Naive B cell (primary cell): ENCODE measurements around the gene GDF7. TPM values are rescaled to one million over a fixed set of nuclear protein-coding genes. Genes with fewer than 3 reads are reported as not detected.

ENCODE experiments used
- ATAC-seq, 2 donors: fragments of 150-1000 bp; cut with Tn5 transposase; 2 replicates each; pipeline ENCODE4 v1.10.0; 2021; ENCODE audit warnings: low read depth in 2 of 2, mild to moderate bottlenecking in 2 of 2, moderate library complexity in 2 of 2
- DNase-seq: peaks from one replicate; pipeline ENCODE4 v3.0.0; 2022
- H3K27ac Mint-ChIP-seq, 6 donors: one replicate each; pipeline ENCODE4 v1.8.0; 2020 to 2022; ENCODE audit warnings: mild to moderate bottlenecking in 6 of 6, mixed read lengths in 6 of 6, moderate library complexity in 5 of 6, inconsistent platforms in 2 of 6
- H3K27me3 Mint-ChIP-seq, 3 donors: one replicate each; pipeline ENCODE4 v1.8.0; 2021 to 2022; ENCODE audit warnings: mixed read lengths in 3 of 3, mild to moderate bottlenecking in 1 of 3
- H3K36me3 Mint-ChIP-seq, 2 donors: one replicate each; pipeline ENCODE4 v1.8.0; 2020 to 2022; ENCODE audit warnings: mixed read lengths in 2 of 2, inconsistent platforms in 1 of 2, mild to moderate bottlenecking in 1 of 2
- H3K4me1 Mint-ChIP-seq, 3 donors: one replicate each; pipeline ENCODE4 v1.8.0; 2020 to 2022; ENCODE audit warnings: mixed read lengths in 3 of 3, inconsistent platforms in 1 of 3, mild to moderate bottlenecking in 1 of 3, moderate library complexity in 1 of 3
- H3K4me3 Mint-ChIP-seq, 8 donors: one replicate each; pipeline ENCODE4 v1.8.0; 2020 to 2022; ENCODE audit warnings: mild to moderate bottlenecking in 8 of 8, mixed read lengths in 8 of 8, moderate library complexity in 8 of 8, inconsistent platforms in 2 of 8
- H3K9me3 Mint-ChIP-seq, 7 donors: one replicate each; pipeline ENCODE4 v1.8.0; 2020 to 2022; ENCODE audit warnings: mixed read lengths in 7 of 7, mild to moderate bottlenecking in 5 of 7, inconsistent platforms in 2 of 7, moderate library complexity in 1 of 7
- polyA plus RNA-seq, 6 donors: library from polyadenylated mRNA; unstranded; fragments of 300-500 nt; fragmentation: Illumina TruSeq; gene quantifications; one replicate each; pipeline ENCODE4 v1.2.3, GENCODE V29; 2021; ENCODE audit warnings: low read depth in 6 of 6

Gene GDF7
- polyA plus RNA-seq, 6 donors from 2014 or later: 0.17 to 0.77 (median 0.34) TPM; not detected in 1

- peaks cover 16 to 32% (median 25%) of the 10 kb centered on the region in 3 donors for H3K4me1 Mint-ChIP-seq
- H3K27ac Mint-ChIP-seq: peak overlapping the region in 4 of 6 donors; percentile 6 to 74 (median 34)
- DNase-seq (no peak), ATAC-seq (no peak)
- no peak overlapping the region for H3K4me3 Mint-ChIP-seq
- H3K9me3 Mint-ChIP-seq: no peaks in the 10 kb centered on the region
- H3K36me3 Mint-ChIP-seq: peaks cover 0 to 28% of the 10 kb centered on the region in 2 donors
- H3K27me3 Mint-ChIP-seq: no peaks in the 10 kb centered on the region
These were observed 23.9 kb upstream of the GDF7 start for GRCh38 chr2:20643060-20643459.

- no peaks in the 10 kb centered on the region for H3K9me3 Mint-ChIP-seq
- no peak for DNase-seq
- peak overlapping the region in 5 of 6 donors; percentile 5 to 64 (median 20) for H3K27ac Mint-ChIP-seq
- no peak overlapping the region for H3K4me3 Mint-ChIP-seq
- H3K36me3 Mint-ChIP-seq: peaks cover 0 to 25% of the 10 kb centered on the region in 2 donors
- H3K4me1 Mint-ChIP-seq: peaks cover 23 to 39% (median 32%) of the 10 kb centered on the region in 3 donors
- H3K27me3 Mint-ChIP-seq: no peaks in the 10 kb centered on the region
- no peak for ATAC-seq
These were observed 23.1 kb upstream of the GDF7 start for GRCh38 chr2:20643826-20644225.

GRCh38 chr2:20645301-20645701 is 21.6 kb upstream of the GDF7 start:
- Mint-ChIP-seq H3K4me1 (peaks cover 38 to 52% (median 45%) of the 10 kb centered on the region in 3 donors), H3K36me3 (peaks cover 0 to 14% of the 10 kb centered on the region in 2 donors), H3K27me3 (no peaks in the 10 kb centered on the region)

GRCh38 chr2:20645761-20646160 is 21.2 kb upstream of the GDF7 start:
- Mint-ChIP-seq H3K9me3 (no peaks in the 10 kb centered on the region), H3K27ac (peak overlapping the region in 1 of 6 donors; percentile 74), H3K4me1 (peaks cover 41 to 54% (median 49%) of the 10 kb centered on the region in 3 donors), H3K36me3 (peaks cover 0 to 14% of the 10 kb centered on the region in 2 donors), H3K4me3 (no peak overlapping the region), H3K27me3 (no peaks in the 10 kb centered on the region)
- DNase-seq: no peak
- no peak for ATAC-seq

More at GRCh38 chr2:20645301-20645701, 21.6 kb upstream of the GDF7 start:
- Mint-ChIP-seq H3K9me3 (no peaks in the 10 kb centered on the region), H3K4me3 (no peak overlapping the region), H3K27ac (peak overlapping the region in 1 of 6 donors; percentile 58)
- DNase-seq (no peak), ATAC-seq (no peak)

GRCh38 chr2:20646446-20646845 is 20.5 kb upstream of the GDF7 start:
- H3K27ac Mint-ChIP-seq: peak overlapping the region in 5 of 6 donors; percentile 5 to 76 (median 57)
- peak overlapping the region in 2 of 8 donors; percentile 7 to 56 for H3K4me3 Mint-ChIP-seq

GRCh38 chr2:20647211-20647610 is 19.7 kb upstream of the GDF7 start:
- Mint-ChIP-seq H3K27ac (peak overlapping the region; percentile 82 to 100 (median 93)), H3K4me3 (peak overlapping the region in 4 of 8 donors; percentile 45 to 84 (median 80)), H3K4me1 (peaks cover 49 to 55% (median 50%) of the 10 kb centered on the region in 3 donors), H3K36me3 (peaks cover 0 to 14% of the 10 kb centered on the region in 2 donors), H3K27me3 (no peaks in the 10 kb centered on the region), H3K9me3 (no peaks in the 10 kb centered on the region)
- DNase-seq (no peak), ATAC-seq (no peak)

More at GRCh38 chr2:20646446-20646845, 20.5 kb upstream of the GDF7 start:
- DNase-seq (no peak), ATAC-seq (no peak)
- H3K36me3 Mint-ChIP-seq: peaks cover 0 to 14% of the 10 kb centered on the region in 2 donors
- H3K27me3 Mint-ChIP-seq: no peaks in the 10 kb centered on the region
- peaks cover 44 to 54% (median 52%) of the 10 kb centered on the region in 3 donors for H3K4me1 Mint-ChIP-seq
- H3K9me3 Mint-ChIP-seq: no peaks in the 10 kb centered on the region

GRCh38 chr2:20647738-20648137 is 19.2 kb upstream of the GDF7 start:
- H3K4me3 Mint-ChIP-seq: peak overlapping the region in 7 of 8 donors; percentile 27 to 84 (median 58)
- peaks cover 0 to 5% (median 0%) of the 10 kb centered on the region in 3 donors for H3K27me3 Mint-ChIP-seq
- peak overlapping the region; percentile 88 to 100 (median 93) for H3K27ac Mint-ChIP-seq
- peaks cover 49 to 50% (median 50%) of the 10 kb centered on the region in 3 donors for H3K4me1 Mint-ChIP-seq
- H3K36me3 Mint-ChIP-seq: peaks cover 0 to 18% of the 10 kb centered on the region in 2 donors
- peak; percentile 53 for DNase-seq
- ATAC-seq: no peak
- H3K9me3 Mint-ChIP-seq: no peaks in the 10 kb centered on the region

- Mint-ChIP-seq H3K4me3 (peak overlapping the region in 7 of 8 donors; percentile 45 to 93 (median 79)), H3K9me3 (no peaks in the 10 kb centered on the region), H3K36me3 (peaks cover 0 to 21% of the 10 kb centered on the region in 2 donors), H3K4me1 (peaks cover 49 to 50% (median 50%) of the 10 kb centered on the region in 3 donors), H3K27ac (peak overlapping the region; percentile 88 to 100 (median 93)), H3K27me3 (peaks cover 0 to 9% (median 0%) of the 10 kb centered on the region in 3 donors)
- DNase-seq (no peak), ATAC-seq (no peak)
These were observed 18.7 kb upstream of the GDF7 start for GRCh38 chr2:20648206-20648605.

- ATAC-seq: no peak
- peaks cover 46 to 50% (median 50%) of the 10 kb centered on the region in 3 donors for H3K4me1 Mint-ChIP-seq
- no peak for DNase-seq
- H3K9me3 Mint-ChIP-seq: no peaks in the 10 kb centered on the region
- H3K36me3 Mint-ChIP-seq: peaks cover 0 to 21% of the 10 kb centered on the region in 2 donors
- peak overlapping the region; percentile 1 to 93 (median 80) for H3K4me3 Mint-ChIP-seq
- peaks cover 0 to 9% (median 0%) of the 10 kb centered on the region in 3 donors for H3K27me3 Mint-ChIP-seq
- peak overlapping the region; percentile 88 to 100 (median 93) for H3K27ac Mint-ChIP-seq
These were observed 18.1 kb upstream of the GDF7 start for GRCh38 chr2:20648831-20649230.

GRCh38 chr2:20649576-20649975 is 17.4 kb upstream of the GDF7 start:
- no peaks in the 10 kb centered on the region for H3K9me3 Mint-ChIP-seq
- peaks cover 3 to 12% (median 3%) of the 10 kb centered on the region in 3 donors for H3K27me3 Mint-ChIP-seq
- peak overlapping the region; percentile 60 to 100 (median 96) for H3K27ac Mint-ChIP-seq
- ATAC-seq: no peak
- peaks cover 0 to 14% of the 10 kb centered on the region in 2 donors for H3K36me3 Mint-ChIP-seq
- peak overlapping the region; percentile 82 to 94 (median 90) for H3K4me3 Mint-ChIP-seq
- no peak for DNase-seq
- peaks cover 46 to 50% (median 47%) of the 10 kb centered on the region in 3 donors for H3K4me1 Mint-ChIP-seq

GRCh38 chr2:20649976-20650375 is 17.0 kb upstream of the GDF7 start:
- H3K27ac Mint-ChIP-seq: peak overlapping the region; percentile 93 to 100 (median 97)
- H3K4me1 Mint-ChIP-seq: peaks cover 46 to 50% (median 47%) of the 10 kb centered on the region in 3 donors
- peaks cover 4 to 16% (median 5%) of the 10 kb centered on the region in 3 donors for H3K27me3 Mint-ChIP-seq
- DNase-seq (no peak), ATAC-seq (no peak)
- peaks cover 0 to 10% of the 10 kb centered on the region in 2 donors for H3K36me3 Mint-ChIP-seq
- peak overlapping the region; percentile 82 to 94 (median 90) for H3K4me3 Mint-ChIP-seq
- no peaks in the 10 kb centered on the region for H3K9me3 Mint-ChIP-seq

- Mint-ChIP-seq H3K9me3 (no peaks in the 10 kb centered on the region), H3K27ac (peak overlapping the region; percentile 93 to 100 (median 97)), H3K36me3 (peaks cover 0 to 7% of the 10 kb centered on the region in 2 donors), H3K4me3 (peak overlapping the region; percentile 82 to 94 (median 90)), H3K27me3 (peaks cover 6 to 21% (median 9%) of the 10 kb centered on the region in 3 donors), H3K4me1 (peaks cover 46 to 50% (median 47%) of the 10 kb centered on the region in 3 donors)
- DNase-seq (no peak), ATAC-seq (peak; percentile 8 to 15)
These were observed 16.5 kb upstream of the GDF7 start for GRCh38 chr2:20650393-20650876.

GRCh38 chr2:20650877-20651730 is 15.8 kb upstream of the GDF7 start, which contains the start of gene HS1BP3:
TSS of gene HS1BP3 (minus strand) at chr2:20651098. CDS start at chr2:20651063, 35 bp downstream.
- Mint-ChIP-seq H3K4me1 (peaks cover 46 to 50% (median 47%) of the 10 kb centered on the region in 3 donors), H3K27me3 (peaks cover 10 to 28% (median 13%) of the 10 kb centered on the region in 3 donors), H3K9me3 (no peaks in the 10 kb centered on the region), H3K4me3 (peak within 1 kb of the TSS; percentile 82 to 94 (median 90)), H3K36me3 (peaks cover 0 to 7% of the 10 kb centered on the region in 2 donors), H3K27ac (peak within 1 kb of the TSS; percentile 93 to 100 (median 98))
- DNase-seq (peak; percentile 98), ATAC-seq (peak; percentile 88 to 89)
